GM12891 (cell line): ENCODE measurements around the gene HPS3.

Source experiments
- POLR2A ChIP-seq: IDR thresholded peaks from 2 replicates; pipeline ENCODE4 v1.6.1; 2011; ENCODE audit warnings: low read depth, low read length, control low read depth
- POLR2AphosphoS5 ChIP-seq: IDR thresholded peaks from 2 replicates; pipeline ENCODE4 v1.6.1; 2011; ENCODE audit warnings: low read depth, low read length, control low read depth

DNA sequence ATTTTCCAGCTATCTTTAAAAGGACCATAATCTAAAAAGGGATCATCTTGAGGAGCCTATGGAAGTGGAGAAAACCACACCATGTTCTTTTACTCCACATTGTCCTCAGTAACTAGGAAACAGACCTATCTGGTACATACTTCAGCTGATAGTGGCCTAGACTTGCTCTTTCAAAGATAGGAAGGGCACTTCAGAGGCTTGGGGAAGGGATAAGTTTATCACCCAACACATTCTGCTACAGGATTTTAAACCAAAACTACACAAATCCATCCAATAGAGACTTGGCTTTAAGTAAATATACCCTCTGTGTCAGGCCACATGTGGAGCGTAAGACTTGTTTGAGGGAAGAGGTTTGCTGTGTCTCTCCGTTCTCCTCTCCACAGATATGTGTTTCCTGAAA, 56.8 kb downstream of the HPS3 start:
- TF ChIP-seq POLR2A (no peak), POLR2AphosphoS5 (no peak)
